Measurements from ENCODE around the gene PCDHA9.
A peak's percentile ranks its signal among the peaks of the same experiment; 100 is the strongest.
"Not testable (repeated sequence)": the region's sequence is repeated elsewhere in the genome, so short reads cannot be mapped to it uniquely, and the experiment has no call there.

Gene PCDHA9

GRCh38 chr5:140802781-140803271 is 45.4 kb upstream of the PCDHA9 start:
- Histone ChIP-seq H4K20me1 (ENCODE audit: insufficient read depth, low read length) (no peaks in the 10 kb centered on the region), H3K36me3 (ENCODE audit: insufficient read depth, low read length) (no peaks in the 10 kb centered on the region), H3K4me1 (ENCODE audit: insufficient read depth, low read length) (no peaks in the 10 kb centered on the region), H2AFZ (ENCODE audit: low read depth, low read length) (no peak overlapping the region), H3K27me3 (ENCODE audit: insufficient read depth, low read length, poor library complexity) (no peaks in the 10 kb centered on the region), H3K4me3 (ENCODE audit: low read depth in 1 of 2, low read length in 2 of 2) (no peak overlapping the region), H3K4me2 (ENCODE audit: insufficient read depth, low read length) (no peak overlapping the region), H3K79me2 (ENCODE audit: insufficient read depth, low read length) (no peaks in the 10 kb centered on the region), H3K9ac (ENCODE audit: low read depth, low read length) (no peak overlapping the region), H3K9me3 (ENCODE audit: insufficient read depth, low read length, severe bottlenecking) (no peaks in the 10 kb centered on the region), H3K27ac (ENCODE audit: low read length) (no peak overlapping the region)
- TF ChIP-seq CTCF (IDR thresholded peaks at IDR 0.05; ENCODE audit: borderline replicate concordance, extremely low read depth, low read length, poor library complexity, severe bottlenecking) (no peak), EZH2 (IDR thresholded peaks at IDR 0.05; ENCODE audit: borderline replicate concordance, low read depth, low read length, severe bottlenecking) (no peak)
- ATAC-seq (ENCODE audit: insufficient read depth, low read depth) = no peak
- no peak for DNase-seq

GRCh38 chr5:140806834-140807775 is 41.1 kb upstream of the PCDHA9 start, which contains the start of gene PCDHA4:
Gene PCDHA4 (plus strand): TSS chr5:140807068.
- H3K27ac ChIP-seq (ENCODE audit: low read length) = no peak within 1 kb of the TSS
- H3K9ac ChIP-seq (ENCODE audit: low read depth, low read length) = no peak within 1 kb of the TSS
- no peak within 1 kb of the TSS for H3K4me3 ChIP-seq (ENCODE audit: low read depth in 1 of 2, low read length in 2 of 2)
- no peak within 1 kb of the TSS for H2AFZ ChIP-seq (ENCODE audit: low read depth, low read length)
- ATAC-seq (ENCODE audit: insufficient read depth, low read depth) (no peak), DNase-seq (no peak)
- H3K79me2 ChIP-seq (ENCODE audit: insufficient read depth, low read length) = no peaks in the 10 kb centered on the region
- H3K9me3 ChIP-seq (ENCODE audit: insufficient read depth, low read length, severe bottlenecking) = no peaks in the 10 kb centered on the region
- H3K36me3 ChIP-seq (ENCODE audit: insufficient read depth, low read length) = no peaks in the 10 kb centered on the region
- no peak within 1 kb of the TSS for H3K4me2 ChIP-seq (ENCODE audit: insufficient read depth, low read length)
- H3K4me1 ChIP-seq (ENCODE audit: insufficient read depth, low read length) = no peaks in the 10 kb centered on the region
- H3K27me3 ChIP-seq (ENCODE audit: insufficient read depth, low read length, poor library complexity) = no peaks in the 10 kb centered on the region
- no peaks in the 10 kb centered on the region for H4K20me1 ChIP-seq (ENCODE audit: insufficient read depth, low read length)
- TF ChIP-seq CTCF (IDR thresholded peaks at IDR 0.05; ENCODE audit: borderline replicate concordance, extremely low read depth, low read length, poor library complexity, severe bottlenecking) (peak; percentile 57), EZH2 (IDR thresholded peaks at IDR 0.05; ENCODE audit: borderline replicate concordance, low read depth, low read length, severe bottlenecking) (no peak)

GRCh38 chr5:140808241-140808888 is 39.8 kb upstream of the PCDHA9 start:
- H3K4me3 ChIP-seq (ENCODE audit: low read depth in 1 of 2, low read length in 2 of 2); DNase-seq; H3K9ac ChIP-seq (ENCODE audit: low read depth, low read length): not testable (repeated sequence)

GRCh38 chr5:140808889-140809291 is 39.3 kb upstream of the PCDHA9 start:
- no peaks in the 10 kb centered on the region for H3K4me1 ChIP-seq (ENCODE audit: insufficient read depth, low read length)
- H3K9ac ChIP-seq (ENCODE audit: low read depth, low read length) = no peak overlapping the region
- H3K4me3 ChIP-seq (ENCODE audit: low read depth in 1 of 2, low read length in 2 of 2) = no peak overlapping the region
- DNase-seq = no peak
- H3K27ac ChIP-seq (ENCODE audit: low read length) = no peak overlapping the region
- no peak for TF ChIP-seq EZH2 (IDR thresholded peaks at IDR 0.05; ENCODE audit: borderline replicate concordance, low read depth, low read length, severe bottlenecking)
- no peak for TF ChIP-seq CTCF (IDR thresholded peaks at IDR 0.05; ENCODE audit: borderline replicate concordance, extremely low read depth, low read length, poor library complexity, severe bottlenecking)
- H3K36me3 ChIP-seq (ENCODE audit: insufficient read depth, low read length) = no peaks in the 10 kb centered on the region
- no peak overlapping the region for H3K4me2 ChIP-seq (ENCODE audit: insufficient read depth, low read length)
- no peak for ATAC-seq (ENCODE audit: insufficient read depth, low read depth)
- no peak overlapping the region for H2AFZ ChIP-seq (ENCODE audit: low read depth, low read length)
- H3K79me2 ChIP-seq (ENCODE audit: insufficient read depth, low read length) = no peaks in the 10 kb centered on the region
- H4K20me1 ChIP-seq (ENCODE audit: insufficient read depth, low read length) = no peaks in the 10 kb centered on the region
- H3K9me3 ChIP-seq (ENCODE audit: insufficient read depth, low read length, severe bottlenecking) = no peaks in the 10 kb centered on the region
- H3K27me3 ChIP-seq (ENCODE audit: insufficient read depth, low read length, poor library complexity) = no peaks in the 10 kb centered on the region

More at GRCh38 chr5:140808241-140808888, 39.8 kb upstream of the PCDHA9 start:
- H3K36me3 ChIP-seq (ENCODE audit: insufficient read depth, low read length); H2AFZ ChIP-seq (ENCODE audit: low read depth, low read length); H3K27me3 ChIP-seq (ENCODE audit: insufficient read depth, low read length, poor library complexity); H3K27ac ChIP-seq (ENCODE audit: low read length); H3K4me2 ChIP-seq (ENCODE audit: insufficient read depth, low read length); H4K20me1 ChIP-seq (ENCODE audit: insufficient read depth, low read length); H3K9me3 ChIP-seq (ENCODE audit: insufficient read depth, low read length, severe bottlenecking); H3K4me1 ChIP-seq (ENCODE audit: insufficient read depth, low read length); ATAC-seq (ENCODE audit: insufficient read depth, low read depth); H3K79me2 ChIP-seq (ENCODE audit: insufficient read depth, low read length): not testable (repeated sequence)
